PFSK-1 (cell line): Measurements from ENCODE around the gene MMP7.

Source experiments
- POLR2AphosphoS5 ChIP-seq: IDR thresholded peaks from 2 replicates; pipeline ENCODE4 v1.6.1; 2012; ENCODE audit warnings: low read depth, mild to moderate bottlenecking, control low read depth, low read length, moderate library complexity
- REST ChIP-seq, 2 experiments: IDR thresholded peaks; 2 replicates each; pipeline versions ENCODE4 v1.6.1 to v1.8.0; 2011 to 2012; ENCODE audit warnings: low read depth in 2 of 2, low read length in 2 of 2, control low read depth in 1 of 2, inconsistent platforms in 1 of 2, mild to moderate bottlenecking in 1 of 2, moderate library complexity in 1 of 2; ENCODE audit not compliant: insufficient read depth in 1 of 2
- SIN3A ChIP-seq: IDR thresholded peaks from 2 replicates; pipeline ENCODE4 v1.6.1; 2012; ENCODE audit warnings: mild to moderate bottlenecking, low read length, moderate library complexity, borderline replicate concordance; ENCODE audit not compliant: insufficient read depth

GRCh38 chr11:102513869-102514268 lies 16.7 kb downstream of the MMP7 start:
- no peak for TF ChIP-seq POLR2AphosphoS5
- no peak for TF ChIP-seq REST (IDR thresholded peaks at IDR 0.05; ENCODE audit: insufficient read depth in 1 of 2, low read depth in 2 of 2, low read length in 2 of 2)
- no peak for TF ChIP-seq SIN3A
